Activated naive CD8-positive, alpha-beta T cell treated with anti-CD3 and anti-CD28 coated beads, Interleukin-2, amount 10 ng/mL, durations not matched to agents 7 days and 5 days (primary cell): ENCODE measurements around the gene GRK6. TPM values are rescaled to one million over a fixed set of nuclear protein-coding genes. Genes with fewer than 3 reads are reported as not detected.

ENCODE experiments used
- ATAC-seq: fragments of 150-1000 bp; cut with Tn5 transposase; one replicate; pipeline ENCODE4 v1.10.0; 2021; ENCODE audit warnings: low read depth, moderate library complexity
- POLR2A ChIA-PET: fragments of 350-600 bp; sonication (Branson Sonifier 250); formaldehyde crosslinking; loops from one replicate; lab custom pipeline; 2021; ENCODE audit warnings: antibody characterized with exemption; lab: Charles Lee
- DNase-seq: peaks from one replicate; pipeline ENCODE4 v3.0.0; 2021
- H3K27ac Mint-ChIP-seq: one replicate; pipeline ENCODE4 v1.8.0; 2022; ENCODE audit warnings: mild to moderate bottlenecking, mixed read lengths
- H3K27me3 Mint-ChIP-seq: one replicate; pipeline ENCODE4 v1.8.0; 2022; ENCODE audit warnings: mild to moderate bottlenecking, moderate library complexity, mixed read lengths
- H3K36me3 Mint-ChIP-seq: one replicate; pipeline ENCODE4 v1.8.0; 2021; ENCODE audit warnings: mild to moderate bottlenecking, mixed read lengths
- H3K4me1 Mint-ChIP-seq: one replicate; pipeline ENCODE4 v1.8.0; 2021; ENCODE audit warnings: mixed read lengths
- H3K4me3 Mint-ChIP-seq: one replicate; pipeline ENCODE4 v1.8.0; 2022; ENCODE audit warnings: mild to moderate bottlenecking, moderate library complexity, mixed read lengths
- H3K9me3 Mint-ChIP-seq: one replicate; pipeline ENCODE4 v1.8.0; 2021; ENCODE audit warnings: mixed read lengths
- total RNA-seq, 2 experiments: library from RNA; stranded (reverse); gene quantifications; one replicate each; pipeline ENCODE4 v1.2.3, GENCODE V29; 2021

GRK6 gene
- total RNA-seq, 2 experiments from 2014 or later = 181 to 186 TPM

- POLR2A ChIA-PET = interaction anchor here (1.4 to 6.8 kb wide), 5 partner anchors 14 to 53 kb away, joined by 5 to 109 read pairs (median 17); partner anchors contain the start of gene PDLIM7
- no peaks in the 10 kb centered on the region for H3K9me3 Mint-ChIP-seq
- peak overlapping the region; percentile 87 for H3K27ac Mint-ChIP-seq
- H3K4me3 Mint-ChIP-seq = peak overlapping the region; percentile 85
- DNase-seq (no peak), ATAC-seq (no peak)
- peaks cover 14% of the 10 kb centered on the region for H3K4me1 Mint-ChIP-seq
- H3K27me3 Mint-ChIP-seq = peaks cover 6% of the 10 kb centered on the region
- peaks cover 6% of the 10 kb centered on the region for H3K36me3 Mint-ChIP-seq
Observed at GRCh38 chr5:177456591-177456964, 30.1 kb downstream of the GRK6 start.

DNA sequence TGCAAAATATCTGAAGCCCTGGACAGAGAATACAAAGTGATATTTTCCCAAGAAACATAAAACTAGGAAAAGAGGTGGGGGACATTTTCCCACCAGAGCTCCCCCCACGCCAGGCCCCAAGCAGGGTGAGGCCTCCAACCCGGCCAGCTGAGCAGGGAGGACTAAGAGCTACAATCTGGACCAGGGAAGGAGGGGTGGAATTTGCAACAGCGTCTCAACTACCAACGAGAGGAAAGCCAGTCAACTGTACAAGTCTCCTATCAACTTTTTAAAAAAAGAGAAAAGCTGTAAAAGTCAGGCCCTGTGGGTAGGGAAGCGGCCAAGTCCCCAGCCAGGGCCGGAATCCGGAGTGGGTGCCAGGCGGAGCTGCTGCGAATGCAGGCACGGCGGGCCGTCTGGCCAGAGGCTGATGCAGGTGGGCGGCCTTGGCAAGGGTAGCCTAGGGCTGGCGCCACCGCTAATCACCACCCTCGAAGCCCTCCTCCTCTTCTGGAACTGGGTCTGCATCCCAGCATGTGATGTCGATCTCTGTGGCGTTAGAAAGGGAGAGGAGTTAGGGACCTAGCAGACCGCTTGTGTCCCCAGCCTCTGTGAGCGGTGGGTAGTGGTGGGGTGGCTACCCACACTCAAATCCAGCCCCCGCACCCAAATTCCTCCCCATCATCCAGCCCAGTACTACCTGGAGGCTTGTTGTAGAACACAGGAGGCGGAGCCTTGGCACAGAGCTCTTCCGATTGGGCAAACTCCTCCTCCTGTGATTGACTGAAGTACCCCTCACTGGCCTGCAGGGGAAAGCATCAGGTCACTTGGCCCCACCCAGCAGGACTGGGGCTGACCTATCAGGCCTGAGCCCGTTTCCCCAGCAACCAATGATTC lies 30.7 kb downstream of the GRK6 start:
- POLR2A ChIA-PET = interaction anchor here (1.0 to 6.8 kb wide), 4 partner anchors 13 to 54 kb away, joined by 5 to 109 read pairs (median 7); partner anchors contain the start of gene PDLIM7
- ATAC-seq (peak; percentile 8), DNase-seq (no peak)
- Mint-ChIP-seq H3K27ac (peak overlapping the region; percentile 42), H3K4me3 (peak overlapping the region; percentile 10), H3K4me1 (peaks cover 21% of the 10 kb centered on the region), H3K36me3 (peaks cover 8% of the 10 kb centered on the region), H3K9me3 (no peaks in the 10 kb centered on the region), H3K27me3 (peaks cover 6% of the 10 kb centered on the region)

- no peak for DNase-seq
- Mint-ChIP-seq H3K4me1 (peaks cover 27% of the 10 kb centered on the region), H3K36me3 (peaks cover 9% of the 10 kb centered on the region), H3K27me3 (peaks cover 4% of the 10 kb centered on the region), H3K9me3 (no peaks in the 10 kb centered on the region), H3K4me3 (no peak overlapping the region), H3K27ac (peak overlapping the region; percentile 34)
- ATAC-seq = no peak
- POLR2A ChIA-PET = interaction anchor here (0.5 to 6.8 kb wide), 5 partner anchors 13 to 792 kb away, joined by 3 to 109 read pairs (median 6); partner anchors contain the start of gene PDLIM7
Observed at GRCh38 chr5:177457852-177458681, 31.6 kb downstream of the GRK6 start.

DNA sequence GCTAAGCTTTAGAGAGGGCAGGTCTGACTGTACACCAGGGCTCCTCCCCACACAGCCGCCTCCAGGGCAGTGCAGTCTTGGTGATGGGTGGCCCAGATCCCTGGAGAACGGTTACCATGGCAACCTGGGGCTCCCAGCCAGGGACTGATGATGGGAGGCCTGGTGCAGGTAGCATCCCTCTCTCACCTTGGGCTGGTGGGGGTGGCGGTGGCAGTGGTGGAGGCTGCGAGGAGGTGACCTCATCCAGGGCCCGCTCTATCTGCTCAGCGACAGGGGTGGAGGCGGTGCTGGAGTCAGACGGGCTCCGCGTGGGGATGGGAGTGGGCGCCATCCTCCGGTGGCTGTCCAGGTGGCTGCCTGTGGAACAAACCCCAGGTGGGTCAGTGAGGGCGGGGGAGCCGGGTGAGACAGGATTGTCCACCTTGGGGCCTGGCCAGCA lies 32.5 kb downstream of the GRK6 start:
- ATAC-seq (no peak), DNase-seq (no peak)
- H3K9me3 Mint-ChIP-seq = no peaks in the 10 kb centered on the region
- H3K36me3 Mint-ChIP-seq = peaks cover 9% of the 10 kb centered on the region
- H3K4me1 Mint-ChIP-seq = peaks cover 27% of the 10 kb centered on the region
- peaks cover under 1% of the 10 kb centered on the region for H3K27me3 Mint-ChIP-seq
- no peak overlapping the region for H3K27ac Mint-ChIP-seq
- POLR2A ChIA-PET = no interaction called here
- H3K4me3 Mint-ChIP-seq = no peak overlapping the region

DNA sequence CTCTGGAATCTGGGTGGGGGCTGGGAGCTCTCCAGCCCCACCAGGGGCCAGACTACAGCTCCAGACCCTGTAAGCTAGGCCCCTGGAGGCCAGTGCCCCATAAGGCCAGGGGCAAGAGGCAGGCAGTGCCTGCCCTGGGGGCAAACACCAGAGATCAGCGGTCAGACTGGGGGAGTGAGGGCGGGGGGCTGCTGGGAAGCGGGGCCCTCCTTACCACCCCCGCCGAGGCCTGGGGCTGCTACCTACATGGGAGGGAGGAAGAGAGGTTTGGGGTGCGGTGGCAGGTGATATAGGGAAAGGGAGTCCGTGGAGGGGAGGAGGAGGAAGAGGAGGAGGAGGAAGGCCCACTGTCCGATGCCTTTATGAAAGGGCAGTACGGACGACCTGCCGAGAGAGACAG lies 32.9 kb downstream of the GRK6 start:
- POLR2A ChIA-PET = no interaction called here
- DNase-seq (no peak), ATAC-seq (no peak)
- peaks cover 26% of the 10 kb centered on the region for H3K4me1 Mint-ChIP-seq
- no peaks in the 10 kb centered on the region for H3K27me3 Mint-ChIP-seq
- no peak overlapping the region for H3K27ac Mint-ChIP-seq
- peaks cover 9% of the 10 kb centered on the region for H3K36me3 Mint-ChIP-seq
- no peak overlapping the region for H3K4me3 Mint-ChIP-seq
- no peaks in the 10 kb centered on the region for H3K9me3 Mint-ChIP-seq

- Mint-ChIP-seq H3K4me1 (peaks cover 26% of the 10 kb centered on the region), H3K9me3 (no peaks in the 10 kb centered on the region), H3K4me3 (no peak overlapping the region), H3K27me3 (no peaks in the 10 kb centered on the region), H3K27ac (no peak overlapping the region), H3K36me3 (peaks cover 9% of the 10 kb centered on the region)
- DNase-seq (no peak), ATAC-seq (no peak)
- POLR2A ChIA-PET = interaction anchor here (1.2 kb wide), 1 partner anchor 12 kb away, joined by 5 read pairs; no protein-coding TSS in a partner anchor
Observed at GRCh38 chr5:177459819-177460628, 33.5 kb downstream of the GRK6 start.

DNA sequence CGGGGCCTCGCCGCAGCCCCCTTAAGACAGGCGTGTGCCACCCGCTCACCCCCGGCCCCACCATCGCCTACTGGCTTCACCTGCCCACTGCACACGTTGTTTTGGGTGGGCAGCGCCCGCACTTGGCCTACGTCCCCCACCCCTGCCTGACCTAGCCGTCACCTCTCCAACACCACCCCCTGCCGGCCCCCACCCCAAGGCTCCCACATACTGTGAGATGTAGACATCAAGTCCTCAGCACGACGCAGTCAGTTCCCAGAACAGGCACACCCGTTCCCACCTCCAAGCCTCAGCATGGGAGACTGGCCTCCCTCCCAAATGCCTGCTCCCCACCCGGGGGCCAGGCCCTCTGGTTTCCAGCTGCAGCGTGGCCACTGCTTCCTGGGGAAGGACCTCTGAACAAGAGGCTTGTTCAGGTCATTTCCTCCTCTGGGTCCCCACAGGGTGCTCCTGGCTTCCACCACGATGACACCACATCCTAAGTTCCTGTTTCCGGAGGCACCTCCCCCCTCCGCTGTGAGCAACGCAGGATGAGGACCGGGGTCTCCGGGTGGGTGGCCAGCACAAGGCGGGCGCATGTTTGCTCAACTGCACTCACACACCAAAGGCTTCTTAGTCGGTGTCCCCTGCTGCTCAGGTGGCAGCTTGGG lies 35.7 kb downstream of the GRK6 start:
- POLR2A ChIA-PET = interaction anchor here (0.6 to 2.7 kb wide), 4 partner anchors 10 to 37 kb away, joined by 3 to 25 read pairs (median 4); partner anchors contain the start of genes DBN1 and PRR7
- peak overlapping the region; percentile 88 for H3K4me3 Mint-ChIP-seq
- H3K9me3 Mint-ChIP-seq = no peaks in the 10 kb centered on the region
- peaks cover 23% of the 10 kb centered on the region for H3K36me3 Mint-ChIP-seq
- peak; percentile 34 for ATAC-seq
- DNase-seq = peak; percentile 62
- H3K4me1 Mint-ChIP-seq = peaks cover 23% of the 10 kb centered on the region
- no peaks in the 10 kb centered on the region for H3K27me3 Mint-ChIP-seq
- H3K27ac Mint-ChIP-seq = peak overlapping the region; percentile 98

DNA sequence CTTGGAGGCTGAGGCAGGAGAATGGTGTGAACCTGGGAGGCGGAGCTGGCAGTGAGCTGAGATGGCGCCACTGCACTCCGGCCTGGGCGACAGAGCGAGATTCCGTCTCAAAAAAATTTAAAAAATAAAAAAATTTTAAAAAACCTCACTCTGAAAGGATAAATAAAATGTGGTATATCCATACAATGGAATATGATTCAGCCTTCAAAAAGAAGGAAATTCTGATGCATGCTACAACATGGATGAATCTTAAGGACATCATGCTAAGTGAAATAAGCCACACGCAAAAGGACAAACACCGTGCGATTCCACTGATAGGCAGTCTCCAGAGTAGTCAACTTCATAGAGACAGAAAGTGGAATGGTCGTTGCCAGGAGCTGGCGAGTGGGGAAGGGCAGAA lies 38.6 kb downstream of the GRK6 start:
- Mint-ChIP-seq H3K36me3 (peaks cover 28% of the 10 kb centered on the region), H3K4me3 (no peak overlapping the region), H3K27me3 (no peaks in the 10 kb centered on the region), H3K4me1 (peaks cover 28% of the 10 kb centered on the region), H3K9me3 (no peaks in the 10 kb centered on the region), H3K27ac (no peak overlapping the region)
- POLR2A ChIA-PET = interaction anchor here (0.7 kb wide), 1 partner anchor 16 kb away, joined by 3 read pairs; no protein-coding TSS in a partner anchor
- DNase-seq = no peak
- no peak for ATAC-seq

GRCh38 chr5:177466861-177467260 lies 40.4 kb downstream of the GRK6 start:
- peaks cover 38% of the 10 kb centered on the region for H3K4me1 Mint-ChIP-seq
- H3K9me3 Mint-ChIP-seq = no peaks in the 10 kb centered on the region
- no peak overlapping the region for H3K27ac Mint-ChIP-seq
- DNase-seq (no peak), ATAC-seq (no peak)
- H3K36me3 Mint-ChIP-seq = peaks cover 21% of the 10 kb centered on the region
- H3K4me3 Mint-ChIP-seq = no peak overlapping the region
- H3K27me3 Mint-ChIP-seq = no peaks in the 10 kb centered on the region
- POLR2A ChIA-PET = no interaction called here

DNA sequence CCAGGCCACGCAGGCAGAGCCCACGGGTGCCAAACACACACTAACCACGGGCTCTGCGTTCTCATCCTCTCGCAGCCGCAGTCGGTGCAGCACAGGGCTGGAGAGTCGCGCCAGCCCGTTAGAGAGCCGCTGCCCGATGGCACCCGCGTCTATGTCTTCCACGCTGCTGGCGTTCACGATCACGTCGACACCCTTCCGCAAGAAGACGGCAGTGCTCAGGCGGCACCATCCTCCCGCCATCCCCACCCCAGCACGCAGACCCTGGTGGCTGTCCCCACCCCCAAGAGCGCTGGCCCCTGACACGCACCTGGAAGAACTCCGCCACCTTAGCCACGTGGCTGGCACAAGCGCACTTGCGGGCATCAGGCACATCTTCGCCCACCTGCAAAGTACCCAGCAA lies 41.0 kb downstream of the GRK6 start:
- DNase-seq (no peak), ATAC-seq (no peak)
- H3K27me3 Mint-ChIP-seq = no peaks in the 10 kb centered on the region
- peaks cover 34% of the 10 kb centered on the region for H3K4me1 Mint-ChIP-seq
- POLR2A ChIA-PET = interaction anchor here (0.9 kb wide), 1 partner anchor 12 kb away, joined by 3 read pairs; no protein-coding TSS in a partner anchor
- H3K4me3 Mint-ChIP-seq = no peak overlapping the region
- no peak overlapping the region for H3K27ac Mint-ChIP-seq
- peaks cover 19% of the 10 kb centered on the region for H3K36me3 Mint-ChIP-seq
- H3K9me3 Mint-ChIP-seq = no peaks in the 10 kb centered on the region

- ATAC-seq = no peak
- Mint-ChIP-seq H3K27me3 (no peaks in the 10 kb centered on the region), H3K36me3 (peaks cover 19% of the 10 kb centered on the region), H3K9me3 (no peaks in the 10 kb centered on the region), H3K27ac (peak overlapping the region; percentile 60), H3K4me3 (no peak overlapping the region), H3K4me1 (peaks cover 27% of the 10 kb centered on the region)
- no peak for DNase-seq
- POLR2A ChIA-PET = interaction anchor here (0.6 to 0.9 kb wide), 2 partner anchors 13 to 97 kb away, joined by 3 read pairs; no protein-coding TSS in a partner anchor
Observed at GRCh38 chr5:177468329-177468684, 41.8 kb downstream of the GRK6 start.
